Measurements from ENCODE around the gene CMIP. TPM values are rescaled to one million over a fixed set of nuclear protein-coding genes. Genes with fewer than 3 reads are reported as not detected.

Gene CMIP
- total RNA-seq, 2 experiments from 2014 or later = 26.3 to 29.1 TPM

DNA sequence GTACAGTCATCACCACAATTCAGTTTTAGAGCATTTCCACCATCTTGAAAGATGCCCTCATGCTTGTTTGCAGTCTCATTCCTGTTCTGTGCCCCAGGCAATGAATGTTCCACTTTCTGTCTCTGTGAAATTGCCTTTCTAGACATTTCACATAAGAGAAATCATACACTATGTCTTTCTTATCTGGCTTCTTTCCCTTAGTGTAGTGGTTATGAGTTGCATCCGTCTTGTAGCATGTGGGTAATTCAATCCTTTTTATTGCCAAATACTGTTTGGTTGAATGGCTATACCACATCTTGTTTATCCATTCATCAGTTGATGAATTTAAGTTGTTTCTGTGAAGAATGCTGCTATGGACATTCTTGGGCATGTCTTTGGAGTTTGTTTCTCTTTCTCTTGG lies 202.0 kb downstream of the CMIP start:
- ChIA-PET CTCF (no interaction called here), POLR2A (no interaction called here)

- ChIA-PET POLR2A (no interaction called here), CTCF (no interaction called here)
Measured at GRCh38 chr16:81647527-81647926, 202.9 kb downstream of the CMIP start.

DNA sequence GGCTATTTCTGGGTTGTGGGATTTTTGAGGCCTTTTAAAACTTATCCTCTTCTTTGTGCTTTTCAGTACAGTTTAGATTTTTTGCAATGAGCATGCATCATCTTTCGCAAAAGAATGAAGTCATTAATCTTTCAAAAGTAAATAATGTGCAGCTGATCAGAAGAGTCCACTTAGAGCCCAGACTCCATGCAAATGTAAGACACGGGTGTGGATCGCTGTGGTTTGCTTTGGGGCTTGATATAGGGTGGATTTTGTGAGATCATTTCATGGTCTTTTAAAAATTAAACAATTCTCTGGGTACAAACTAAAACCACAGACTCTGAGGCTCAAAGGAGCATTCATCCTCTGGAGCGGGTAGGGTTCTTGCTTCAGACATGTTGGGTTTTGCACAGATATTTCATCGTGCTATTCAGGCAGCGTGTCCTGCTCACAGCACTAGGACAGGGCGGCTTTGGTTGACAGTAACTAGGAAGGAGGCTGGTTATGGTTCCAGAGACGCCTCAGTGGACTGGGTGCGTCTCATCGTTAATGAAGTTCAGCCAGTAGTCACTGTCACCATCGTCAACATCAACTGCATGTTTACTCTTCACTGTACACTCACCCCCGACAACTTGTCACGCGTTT lies 205.1 kb downstream of the CMIP start:
- POLR2A ChIA-PET = interaction anchor here (0.6 kb wide), 1 partner anchor 129 kb away, joined by 3 read pairs; no protein-coding TSS in a partner anchor
- CTCF ChIA-PET = no interaction called here

- ChIA-PET POLR2A (no interaction called here), CTCF (interaction anchor here (0.6 kb wide), 1 partner anchor 86 kb away, joined by 3 read pairs; no protein-coding TSS in a partner anchor)
Measured at GRCh38 chr16:81650281-81650680, 205.7 kb downstream of the CMIP start.

- ChIA-PET POLR2A (no interaction called here), CTCF (interaction anchor here (0.6 kb wide), 1 partner anchor 85 kb away, joined by 3 read pairs; no protein-coding TSS in a partner anchor)
Measured at GRCh38 chr16:81650982-81651562, 206.5 kb downstream of the CMIP start.

- POLR2A ChIA-PET = no interaction called here
- CTCF ChIA-PET = no interaction called here
Measured at GRCh38 chr16:81651758-81652718, 207.4 kb downstream of the CMIP start.

DNA sequence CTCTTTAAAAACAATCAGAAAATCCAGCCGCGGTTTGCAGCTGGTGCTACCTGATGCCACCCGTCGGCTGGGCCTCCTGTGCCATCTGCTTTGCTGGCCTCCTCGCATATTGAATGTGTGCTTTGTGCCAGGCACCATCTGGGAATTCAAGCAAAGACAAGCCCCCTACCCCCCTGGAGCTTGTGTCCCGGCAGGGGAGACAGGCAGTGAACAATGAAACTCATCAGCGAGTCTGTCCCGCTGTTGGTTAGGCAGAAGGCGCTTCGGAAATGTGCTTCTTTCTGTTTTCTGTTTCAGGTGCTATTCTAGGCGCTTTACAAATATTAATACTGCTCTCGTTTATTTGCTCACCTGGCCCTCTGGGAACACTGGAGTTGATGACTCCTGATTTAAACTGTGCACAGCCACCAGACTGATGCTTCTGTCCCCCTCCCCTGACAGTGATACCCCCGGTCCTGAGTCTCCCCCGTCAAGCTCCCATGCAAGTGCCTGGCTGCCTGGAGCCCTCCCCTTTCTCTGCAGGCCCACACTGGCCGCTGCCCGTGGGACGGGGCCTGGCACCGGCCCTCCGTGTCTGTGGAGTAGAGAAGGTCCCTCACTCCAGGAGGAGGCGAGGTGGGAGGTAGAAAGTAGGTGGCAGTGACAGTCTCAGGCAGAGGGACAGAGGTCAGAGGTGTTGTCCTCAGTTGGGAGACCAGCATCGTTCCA lies 208.3 kb downstream of the CMIP start:
- POLR2A ChIA-PET = no interaction called here

GRCh38 chr16:81654346-81654745 lies 209.7 kb downstream of the CMIP start:
- CTCF ChIA-PET = interaction anchor here (0.5 kb wide), 1 partner anchor 61 kb away, joined by 4 read pairs; no protein-coding TSS in a partner anchor
- POLR2A ChIA-PET = no interaction called here

More for the DNA sequence above, 208.3 kb downstream of the CMIP start:
- CTCF ChIA-PET = no interaction called here

DNA sequence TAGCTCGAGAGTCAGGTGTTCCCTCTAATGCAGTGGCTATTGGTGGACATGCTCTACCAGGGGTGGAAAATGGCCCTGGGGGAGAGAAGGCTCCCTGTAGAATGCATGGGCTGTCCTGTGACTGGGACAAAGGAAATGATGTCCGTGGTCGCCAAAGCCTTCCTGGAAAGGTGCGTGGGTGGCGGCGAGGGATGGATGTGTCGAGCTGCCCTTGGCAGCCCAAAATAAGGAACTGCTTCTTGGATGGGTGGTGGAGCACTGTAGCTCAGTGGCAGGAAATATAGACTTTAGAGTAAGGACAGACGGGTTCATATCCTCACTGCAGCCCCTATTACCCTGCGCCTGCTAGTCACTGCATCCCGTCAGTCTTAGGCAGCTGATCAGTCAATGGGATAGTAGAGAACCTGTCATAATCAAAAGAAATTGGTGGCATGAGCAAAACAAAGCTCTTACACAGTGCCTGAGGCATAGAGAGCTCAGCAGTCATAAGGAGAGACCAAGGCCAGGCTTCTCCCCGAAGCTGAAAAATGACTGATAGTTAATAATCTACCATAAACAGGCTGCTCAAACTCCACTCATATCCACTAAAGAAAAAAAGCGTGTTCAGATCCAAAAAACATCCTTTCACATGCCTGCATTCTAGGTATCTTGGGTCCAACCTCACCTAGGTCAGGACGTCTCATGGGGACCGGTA lies 211.0 kb downstream of the CMIP start:
- POLR2A ChIA-PET = no interaction called here

GRCh38 chr16:81657224-81657623 lies 212.6 kb downstream of the CMIP start:
- ChIA-PET CTCF (no interaction called here), POLR2A (no interaction called here)

More for the DNA sequence above, 211.0 kb downstream of the CMIP start:
- CTCF ChIA-PET = interaction anchor here (0.7 kb wide), 1 partner anchor 42 kb away, joined by 3 read pairs; no protein-coding TSS in a partner anchor

DNA sequence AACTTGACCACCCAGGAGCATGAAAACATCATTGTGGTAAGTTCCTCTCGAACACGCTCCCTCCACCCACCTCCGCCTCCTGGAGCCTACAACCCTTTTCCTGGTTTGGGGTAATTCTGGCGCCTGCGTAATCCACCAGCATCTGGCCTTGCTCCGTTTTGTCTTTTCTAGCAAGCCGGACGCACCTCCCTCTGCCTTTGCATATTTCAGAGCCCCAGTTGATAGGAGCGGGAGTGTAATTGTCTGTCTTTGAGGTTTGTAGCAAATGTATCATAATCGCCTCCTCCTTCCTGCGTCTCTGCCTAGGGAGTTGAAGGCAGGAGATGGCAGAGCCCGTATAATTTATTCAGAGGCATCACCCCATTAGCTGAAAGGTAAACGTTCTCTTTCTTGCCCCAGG lies 213.2 kb downstream of the CMIP start:
- POLR2A ChIA-PET = no interaction called here
- CTCF ChIA-PET = no interaction called here

DNA sequence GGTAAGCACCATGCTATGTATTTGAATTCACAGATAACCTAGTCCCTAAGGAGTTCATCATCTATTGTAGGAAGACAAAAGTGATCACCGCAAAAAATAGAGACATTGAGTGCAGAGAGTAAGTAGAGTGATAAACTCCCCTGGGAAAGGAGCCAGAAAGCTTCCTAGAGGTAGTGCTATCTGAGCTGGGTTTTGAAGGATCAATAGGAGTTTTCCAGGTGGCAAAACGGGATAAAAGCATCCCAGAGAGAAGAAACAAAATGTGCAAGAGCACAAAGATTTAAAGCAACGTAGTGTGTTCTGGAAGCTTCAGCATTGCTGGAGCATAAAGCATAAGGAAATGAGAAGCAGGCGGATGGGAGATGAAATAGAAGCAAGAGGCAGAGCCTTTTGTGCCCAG lies 213.8 kb downstream of the CMIP start:
- CTCF ChIA-PET = no interaction called here
- POLR2A ChIA-PET = no interaction called here

DNA sequence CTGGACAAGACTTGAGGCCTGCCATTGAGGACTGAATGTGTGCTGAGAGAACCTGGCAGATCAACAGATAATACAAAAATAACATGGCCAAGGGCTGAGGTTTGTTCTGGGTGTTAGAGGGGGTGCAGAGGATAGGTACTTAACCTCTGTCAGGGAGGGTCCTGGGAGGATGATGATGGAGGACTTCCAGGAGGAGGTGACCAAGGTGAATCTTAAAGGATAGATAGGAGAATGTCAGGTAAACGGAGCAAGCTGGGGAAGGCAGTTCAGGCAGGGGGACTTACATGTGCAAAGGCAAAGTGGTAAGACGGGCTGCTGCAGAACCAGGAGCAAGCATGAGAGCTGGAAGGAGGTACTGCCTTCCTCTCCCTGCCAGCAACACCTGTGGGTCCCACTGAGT lies 214.6 kb downstream of the CMIP start:
- CTCF ChIA-PET = no interaction called here
- POLR2A ChIA-PET = no interaction called here

GRCh38 chr16:81661082-81661481 lies 216.5 kb downstream of the CMIP start:
- POLR2A ChIA-PET = no interaction called here
- CTCF ChIA-PET = no interaction called here

- ChIA-PET CTCF (no interaction called here), POLR2A (no interaction called here)
Measured at GRCh38 chr16:81664153-81664552, 219.5 kb downstream of the CMIP start.

DNA sequence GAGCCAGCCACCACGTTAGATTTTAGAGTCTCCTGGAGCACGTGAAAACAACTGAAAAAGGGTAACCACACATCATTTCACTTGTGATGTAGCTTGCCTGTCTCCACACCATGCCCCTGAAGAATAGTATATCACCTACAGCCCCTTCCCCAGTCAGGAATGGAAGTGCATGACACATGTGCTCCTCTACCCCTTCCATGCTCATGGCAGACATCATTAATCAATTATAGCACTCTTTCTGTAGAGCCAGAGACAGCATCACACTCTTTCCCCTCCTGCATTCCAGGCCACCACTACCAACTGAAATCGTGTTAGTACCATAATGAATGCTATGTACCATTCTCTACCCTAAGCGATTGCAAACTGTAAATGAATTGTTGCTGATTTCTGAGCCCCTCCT lies 221.0 kb downstream of the CMIP start:
- ChIA-PET POLR2A (no interaction called here), CTCF (no interaction called here)

DNA sequence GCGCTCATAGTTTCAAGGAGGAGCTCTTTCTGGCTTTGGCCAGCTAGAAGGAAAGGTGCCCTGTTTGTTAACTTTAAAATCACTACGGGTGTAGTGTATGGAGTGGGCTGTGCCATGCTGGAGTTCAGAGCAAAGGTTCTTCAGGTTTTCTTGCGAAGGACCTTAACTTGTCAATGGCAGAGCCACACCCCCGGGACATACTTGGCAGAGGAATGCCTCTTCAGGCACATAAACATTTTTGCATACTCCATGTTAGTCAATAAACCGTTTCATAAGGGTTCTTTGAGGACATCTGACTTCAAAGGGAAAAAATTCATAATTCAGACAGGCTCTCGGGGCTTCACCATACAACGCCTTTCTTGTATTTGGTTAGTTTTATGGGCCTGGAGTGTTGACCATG lies 221.5 kb downstream of the CMIP start:
- ChIA-PET POLR2A (no interaction called here), CTCF (no interaction called here)

GRCh38 chr16:81668243-81669097 lies 223.9 kb downstream of the CMIP start:
- POLR2A ChIA-PET = no interaction called here

More at GRCh38 chr16:81668243-81669097, 223.9 kb downstream of the CMIP start:
- CTCF ChIA-PET = interaction anchor here (0.6 kb wide), 1 partner anchor 108 kb away, joined by 3 read pairs; no protein-coding TSS in a partner anchor
